SK-N-SH (cell line): ENCODE results near the gene LGR5. TPM values are rescaled to one million over a fixed set of nuclear protein-coding genes. Genes with fewer than 3 reads are reported as not detected.

ENCODE experiments used
- CTCF ChIA-PET: fragments of 300-600, 350-600 bp; formaldehyde crosslinking; extraction: SDS; loops from one replicate; lab custom pipeline; 2021; lab: Yijun Ruan, JAX
- POLR2A ChIA-PET: fragments of 350-600 bp; sonication (Branson Sonifier 250); formaldehyde crosslinking; extraction: SDS; loops from one replicate; lab custom pipeline; 2020; ENCODE audit warnings: antibody characterized with exemption, inconsistent platforms; lab: Yijun Ruan, JAX
- DNase-seq: peaks from one replicate; pipeline ENCODE4 v3.0.0; 2012
- H2AFZ ChIP-seq: fragments of 200-600 bp; sonication (generic); 2 replicates; pipeline ENCODE4 v1.8.1; 2016; ENCODE audit warnings: antibody characterized with exemption, mild to moderate bottlenecking, low read depth
- H3F3A ChIP-seq: fragments of 200-600 bp; sonication (generic); replicated peaks from 2 replicates; pipeline ENCODE3; 2016; ENCODE audit warnings: antibody characterized with exemption, mild to moderate bottlenecking; ENCODE audit not compliant: insufficient read depth
- H3K27ac ChIP-seq, 2 experiments: fragments of 200-500 bp in 1 of 2; fragments of 200-600 bp in 1 of 2; sonication (Bioruptor generic) in 1 of 2; sonication (generic), shearing (Covaris generic) in 1 of 2; 2 replicates each; pipeline versions ENCODE4 v1.5.1 to v1.6.1; 2014 to 2016; ENCODE audit warnings: low read depth in 2 of 2, inconsistent platforms in 1 of 2, low read length in 1 of 2, mild to moderate bottlenecking in 1 of 2, mixed read lengths in 1 of 2
- H3K27me3 ChIP-seq: fragments of 200-600 bp; sonication (generic), shearing (Covaris generic); 2 replicates; pipeline ENCODE4 v1.6.1; 2016; ENCODE audit warnings: mixed run types; ENCODE audit not compliant: insufficient read depth
- H3K36me3 ChIP-seq, 2 experiments: fragments of 200-500 bp in 1 of 2; fragments of 200-600 bp in 1 of 2; sonication (Bioruptor generic) in 1 of 2; sonication (generic) in 1 of 2; replicated peaks in 1 of 2; 2 replicates each; pipeline versions ENCODE3 to v1.5.1; 2014 to 2016; ENCODE audit warnings: low read length in 1 of 2, mild to moderate bottlenecking in 1 of 2; ENCODE audit not compliant: insufficient read depth in 2 of 2, control insufficient read depth in 1 of 2
- H3K4me1 ChIP-seq, 2 experiments: fragments of 200-500 bp in 1 of 2; fragments of 200-600 bp in 1 of 2; sonication (Bioruptor generic) in 1 of 2; sonication (generic), shearing (Covaris generic) in 1 of 2; 2 replicates each; pipeline versions ENCODE4 v1.5.1 to v1.6.1; 2014 to 2016; ENCODE audit warnings: low read depth in 1 of 2, low read length in 1 of 2, mixed run types in 1 of 2; ENCODE audit not compliant: insufficient read depth in 2 of 2, control insufficient read depth in 1 of 2
- H3K4me2 ChIP-seq: fragments of 200-600 bp; sonication (generic), shearing (Covaris generic); 2 replicates; pipeline ENCODE4 v1.6.1; 2017; ENCODE audit warnings: mixed run types
- H3K4me3 ChIP-seq, 2 experiments: fragments of 200-500 bp in 1 of 2; fragments of 200-600 bp in 1 of 2; sonication (Bioruptor generic) in 1 of 2; sonication (generic), shearing (Covaris generic) in 1 of 2; 2 replicates each; pipeline versions ENCODE4 v1.5.1 to v1.8.1; 2014 to 2016; ENCODE audit warnings: low read depth in 2 of 2, inconsistent platforms in 1 of 2, low read length in 1 of 2, mild to moderate bottlenecking in 1 of 2, mixed read lengths in 1 of 2, moderate library complexity in 1 of 2
- H3K79me2 ChIP-seq: fragments of 200-600 bp; sonication (generic); 2 replicates; pipeline ENCODE4 v1.8.1; 2017; ENCODE audit warnings: mild to moderate bottlenecking; ENCODE audit not compliant: insufficient read depth
- H3K9ac ChIP-seq: fragments of 200-600 bp; sonication (generic); 2 replicates; pipeline ENCODE4 v1.6.1; 2017; ENCODE audit warnings: mixed run types
- H3K9me2 ChIP-seq: fragments of 200-600 bp; sonication (generic); 2 replicates; pipeline ENCODE4 v1.6.1; 2017; ENCODE audit warnings: mixed run types
- H3K9me3 ChIP-seq: fragments of 200-600 bp; sonication (generic); 2 replicates; pipeline ENCODE4 v1.6.1; 2017; ENCODE audit warnings: mixed run types, mild to moderate bottlenecking, moderate library complexity
- H4K20me1 ChIP-seq: fragments of 200-600 bp; sonication (generic); 2 replicates; pipeline ENCODE4 v1.6.1; 2017; ENCODE audit warnings: mild to moderate bottlenecking, mixed run types; ENCODE audit not compliant: insufficient read depth
- CHD2 ChIP-seq: fragments of 150-350 bp; IDR thresholded peaks from 2 replicates; pipeline ENCODE4 v1.6.1; 2018; ENCODE audit warnings: low read length; ENCODE audit not compliant: partially characterized antibody
- ELF1 ChIP-seq: IDR thresholded peaks from 2 replicates; pipeline ENCODE4 v1.4.0; 2012
- EP300 ChIP-seq, 2 experiments: IDR thresholded peaks; 2 replicates each; pipeline versions ENCODE4 v1.4.0 to v1.6.1; 2012; ENCODE audit warnings: borderline replicate concordance in 1 of 2, low read depth in 1 of 2, low read length in 1 of 2
- FOSL2 ChIP-seq: IDR thresholded peaks from 2 replicates; pipeline ENCODE4 v1.4.0; 2012; ENCODE audit warnings: low read depth, mild to moderate bottlenecking, moderate library complexity, borderline replicate concordance
- GABPA ChIP-seq: IDR thresholded peaks from 2 replicates; pipeline ENCODE4 v1.4.0; 2012; ENCODE audit warnings: low read depth, mild to moderate bottlenecking
- GATA2 ChIP-seq: sonication (generic); formaldehyde crosslinking; IDR thresholded peaks from 2 replicates; pipeline ENCODE4 v1.5.0; 2020; ENCODE audit warnings: mild to moderate bottlenecking, missing genetic modification reagents
- MXI1 ChIP-seq: IDR thresholded peaks from 2 replicates; pipeline ENCODE4 v1.6.1; 2012; ENCODE audit warnings: mild to moderate bottlenecking, low read depth, low read length, improper control_type of control experiment
- NFIC ChIP-seq: IDR thresholded peaks from 2 replicates; pipeline ENCODE4 v1.4.0; 2012; ENCODE audit warnings: borderline replicate concordance
- RCOR1 ChIP-seq: fragments of 150-350 bp; IDR thresholded peaks from 2 replicates; pipeline ENCODE4 v1.6.1; 2017; ENCODE audit warnings: antibody characterized with exemption, low read length
- RFX5 ChIP-seq: IDR thresholded peaks from 2 replicates; pipeline ENCODE4 v1.6.1; 2012; ENCODE audit warnings: mild to moderate bottlenecking, improper control_type of control experiment, low read length
- RXRA ChIP-seq: IDR thresholded peaks from 2 replicates; pipeline ENCODE4 v1.4.0; 2012; ENCODE audit warnings: low read depth, mild to moderate bottlenecking, borderline replicate concordance
- SMC3 ChIP-seq: IDR thresholded peaks from 2 replicates; pipeline ENCODE4 v1.6.1; 2012; ENCODE audit warnings: low read depth, low read length, improper control_type of control experiment
- TAF1 ChIP-seq: IDR thresholded peaks from 2 replicates; pipeline ENCODE4 v1.6.1; 2012; ENCODE audit warnings: low read depth, mild to moderate bottlenecking, low read length, moderate library complexity, borderline replicate concordance
- TCF12 ChIP-seq: IDR thresholded peaks from 2 replicates; pipeline ENCODE4 v1.4.0; 2012
- YY1 ChIP-seq: IDR thresholded peaks from 2 replicates; pipeline ENCODE4 v1.4.0; 2012; ENCODE audit warnings: low read depth, mild to moderate bottlenecking
- WGBS: methylation state at CpG from one replicate; pipeline ENCODE4 v1.1.6; 2017; ENCODE audit warnings: low lambda C conversion rate; 5-methylcytosine and 5-hydroxymethylcytosine counted together
- polyA plus RNA-seq, 3 experiments: library from polyadenylated mRNA; depleted of rRNA; stranded (reverse); fragments of >200 nt; gene quantifications; 2 replicates each; pipeline ENCODE4 v1.2.3, GENCODE V29; 2012
- TF ChIP-seq, protein P1 (sequence below): IDR thresholded peaks from 2 replicates; pipeline ENCODE4 v1.4.0; 2012; ENCODE audit warnings: low read depth, borderline replicate concordance
- TF ChIP-seq, protein P2 (sequence below): fragments of 150-350 bp; IDR thresholded peaks from 2 replicates; pipeline ENCODE4 v1.6.1; 2017; ENCODE audit warnings: antibody characterized with exemption, low read length, low read depth, borderline replicate concordance
- TF ChIP-seq, protein P3 (sequence below): fragments of 150-350 bp; IDR thresholded peaks from 2 replicates; pipeline ENCODE4 v1.6.1; 2016; ENCODE audit warnings: mild to moderate bottlenecking, low read depth, low read length
- TF ChIP-seq, protein P4 (sequence below): fragments of 200-600 bp; sonication (generic); IDR thresholded peaks from 2 replicates; pipeline ENCODE4 v1.6.1; 2017; ENCODE audit warnings: antibody characterized with exemption, mild to moderate bottlenecking, moderate library complexity

Gene LGR5
- polyA plus RNA-seq, 1 of the 3 experiments (the other 2 are of a cell fraction), result 1.4 TPM

DNA sequence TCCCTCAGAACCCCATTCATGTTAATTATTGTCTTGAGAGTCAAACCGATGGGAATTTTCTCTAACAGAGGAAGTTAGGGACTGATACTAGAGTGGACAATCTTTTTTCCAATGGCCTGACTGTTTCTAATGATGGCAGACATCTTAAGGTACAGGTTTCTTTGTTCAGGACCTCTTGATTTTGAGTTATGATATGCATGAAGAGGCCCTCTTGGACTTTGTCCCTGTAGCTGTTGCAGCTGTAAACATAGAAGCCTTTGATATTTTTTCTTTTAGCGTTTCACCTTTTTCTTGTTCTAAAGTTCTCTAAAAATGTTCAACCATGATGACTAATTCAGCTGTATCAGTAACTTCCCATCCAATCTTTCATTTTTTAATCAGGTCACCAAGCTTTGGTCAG lies 53.0 kb downstream of the LGR5 start:
- Histone ChIP-seq H3K27me3 (no peaks in the 10 kb centered on the region), H3K9ac (no peak overlapping the region), H3K9me3 (no peaks in the 10 kb centered on the region), H4K20me1 (no peaks in the 10 kb centered on the region), H2AFZ (no peak overlapping the region), H3K4me2 (no peak overlapping the region), H3K4me1 (no peaks in the 10 kb centered on the region; a peak in 1 of 4 replicates), H3K9me2 (no peaks in the 10 kb centered on the region), H3F3A (no peaks in the 10 kb centered on the region), H3K27ac (no peak overlapping the region), H3K4me3 (no peak overlapping the region), H3K79me2 (no peaks in the 10 kb centered on the region), H3K36me3 (no peaks in the 10 kb centered on the region)
- ChIA-PET CTCF (no interaction called here), POLR2A (no interaction called here)
- 47% methylated on average over 2 of the region's 2 CpGs for WGBS
- no peak for DNase-seq
- TF ChIP-seq, protein P1, sequence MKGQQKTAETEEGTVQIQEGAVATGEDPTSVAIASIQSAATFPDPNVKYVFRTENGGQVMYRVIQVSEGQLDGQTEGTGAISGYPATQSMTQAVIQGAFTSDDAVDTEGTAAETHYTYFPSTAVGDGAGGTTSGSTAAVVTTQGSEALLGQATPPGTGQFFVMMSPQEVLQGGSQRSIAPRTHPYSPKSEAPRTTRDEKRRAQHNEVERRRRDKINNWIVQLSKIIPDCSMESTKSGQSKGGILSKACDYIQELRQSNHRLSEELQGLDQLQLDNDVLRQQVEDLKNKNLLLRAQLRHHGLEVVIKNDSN, result no peak
- TF ChIP-seq, protein P2, sequence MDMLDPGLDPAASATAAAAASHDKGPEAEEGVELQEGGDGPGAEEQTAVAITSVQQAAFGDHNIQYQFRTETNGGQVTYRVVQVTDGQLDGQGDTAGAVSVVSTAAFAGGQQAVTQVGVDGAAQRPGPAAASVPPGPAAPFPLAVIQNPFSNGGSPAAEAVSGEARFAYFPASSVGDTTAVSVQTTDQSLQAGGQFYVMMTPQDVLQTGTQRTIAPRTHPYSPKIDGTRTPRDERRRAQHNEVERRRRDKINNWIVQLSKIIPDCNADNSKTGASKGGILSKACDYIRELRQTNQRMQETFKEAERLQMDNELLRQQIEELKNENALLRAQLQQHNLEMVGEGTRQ, result no peak
- no peak for TF ChIP-seq YY1
- TF ChIP-seq, protein P3, sequence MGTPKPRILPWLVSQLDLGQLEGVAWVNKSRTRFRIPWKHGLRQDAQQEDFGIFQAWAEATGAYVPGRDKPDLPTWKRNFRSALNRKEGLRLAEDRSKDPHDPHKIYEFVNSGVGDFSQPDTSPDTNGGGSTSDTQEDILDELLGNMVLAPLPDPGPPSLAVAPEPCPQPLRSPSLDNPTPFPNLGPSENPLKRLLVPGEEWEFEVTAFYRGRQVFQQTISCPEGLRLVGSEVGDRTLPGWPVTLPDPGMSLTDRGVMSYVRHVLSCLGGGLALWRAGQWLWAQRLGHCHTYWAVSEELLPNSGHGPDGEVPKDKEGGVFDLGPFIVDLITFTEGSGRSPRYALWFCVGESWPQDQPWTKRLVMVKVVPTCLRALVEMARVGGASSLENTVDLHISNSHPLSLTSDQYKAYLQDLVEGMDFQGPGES, result no peak
- TF ChIP-seq RCOR1, result no peak

DNA sequence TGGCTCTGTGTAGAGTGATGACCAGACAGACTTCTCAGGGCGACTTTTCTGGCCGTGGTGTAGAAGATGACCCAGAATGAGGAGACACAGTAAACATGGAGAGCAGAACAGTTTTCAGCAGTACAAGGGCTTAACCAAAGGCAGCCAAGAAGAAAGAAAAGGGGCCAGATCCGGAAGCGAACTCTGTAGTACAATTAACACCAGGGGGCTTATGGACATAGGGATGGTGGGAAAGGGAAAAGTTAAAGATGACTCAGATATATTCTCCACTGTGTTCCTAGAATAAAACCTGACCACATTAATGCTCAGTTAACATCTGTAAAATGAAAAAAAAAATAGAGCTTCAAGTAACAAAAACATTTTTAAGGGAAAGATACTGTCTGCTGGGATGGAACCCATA lies 60.2 kb downstream of the LGR5 start:
- 82% methylated on average over 4 of the region's 4 CpGs for WGBS
- CTCF ChIA-PET, result interaction anchor here (1.4 kb wide), 1 partner anchor 12 kb away, joined by 3 read pairs; no protein-coding TSS in a partner anchor
- Histone ChIP-seq H3K36me3 (no peaks in the 10 kb centered on the region), H3F3A (no peaks in the 10 kb centered on the region), H3K4me1 (peaks cover 3 to 6% of the 10 kb centered on the region in 2 experiments; a peak in 3 of 4 replicates), H4K20me1 (no peaks in the 10 kb centered on the region), H3K9me3 (no peaks in the 10 kb centered on the region), H3K27me3 (no peaks in the 10 kb centered on the region), H3K9ac (no peak overlapping the region)
- no peak for TF ChIP-seq NFIC
- TF ChIP-seq, protein P4, sequence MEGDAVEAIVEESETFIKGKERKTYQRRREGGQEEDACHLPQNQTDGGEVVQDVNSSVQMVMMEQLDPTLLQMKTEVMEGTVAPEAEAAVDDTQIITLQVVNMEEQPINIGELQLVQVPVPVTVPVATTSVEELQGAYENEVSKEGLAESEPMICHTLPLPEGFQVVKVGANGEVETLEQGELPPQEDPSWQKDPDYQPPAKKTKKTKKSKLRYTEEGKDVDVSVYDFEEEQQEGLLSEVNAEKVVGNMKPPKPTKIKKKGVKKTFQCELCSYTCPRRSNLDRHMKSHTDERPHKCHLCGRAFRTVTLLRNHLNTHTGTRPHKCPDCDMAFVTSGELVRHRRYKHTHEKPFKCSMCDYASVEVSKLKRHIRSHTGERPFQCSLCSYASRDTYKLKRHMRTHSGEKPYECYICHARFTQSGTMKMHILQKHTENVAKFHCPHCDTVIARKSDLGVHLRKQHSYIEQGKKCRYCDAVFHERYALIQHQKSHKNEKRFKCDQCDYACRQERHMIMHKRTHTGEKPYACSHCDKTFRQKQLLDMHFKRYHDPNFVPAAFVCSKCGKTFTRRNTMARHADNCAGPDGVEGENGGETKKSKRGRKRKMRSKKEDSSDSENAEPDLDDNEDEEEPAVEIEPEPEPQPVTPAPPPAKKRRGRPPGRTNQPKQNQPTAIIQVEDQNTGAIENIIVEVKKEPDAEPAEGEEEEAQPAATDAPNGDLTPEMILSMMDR, result no peak
- no peak for TF ChIP-seq MXI1
- TF ChIP-seq FOSL2, result no peak
- TF ChIP-seq TCF12, result no peak
- no peak for TF ChIP-seq RXRA
- TF ChIP-seq TAF1, result no peak
- no peak for TF ChIP-seq ELF1
- no peak for TF ChIP-seq GABPA
- no peak for TF ChIP-seq RCOR1
- no peak for TF ChIP-seq GATA2 (CRISPR knock-in tag)
- TF ChIP-seq SMC3, result no peak
- TF ChIP-seq CHD2, result no peak
- no peak for TF ChIP-seq RFX5
- TF ChIP-seq EP300 (IDR thresholded peaks at IDR 0.05; ENCODE audit: borderline replicate concordance in 1 of 2, low read depth in 1 of 2, low read length in 1 of 2), result no peak
- TF ChIP-seq, all 33 proteins: peak for 0
- Histone ChIP-seq H3K4me3 (no peak overlapping the region), H3K4me2 (no peak overlapping the region), H3K27ac (no peak overlapping the region), H2AFZ (no peak overlapping the region), H3K79me2 (no peaks in the 10 kb centered on the region), H3K9me2 (no peaks in the 10 kb centered on the region)
- POLR2A ChIA-PET, result interaction anchor here (0.7 kb wide), 1 partner anchor 11 kb away, joined by 3 read pairs; no protein-coding TSS in a partner anchor
- DNase-seq, result no peak
